HG03342 (cell line): Measurements from ENCODE around the gene FAM156B.
"Not testable (repeated sequence)": the region's sequence is repeated elsewhere in the genome, so short reads cannot be mapped to it uniquely, and the experiment has no call there.

Source experiments
- ATAC-seq: cut with Tn5 transposase; IDR thresholded peaks from one replicate; pipeline ENCODE4 v1.9.1; 2021; ENCODE audit warnings: mild to moderate bottlenecking, moderate library complexity; ENCODE audit not compliant: unreplicated experiment

FAM156B gene

GRCh38 chrX:52923781-52924241, 26.7 kb downstream of the FAM156B start:
- peak; percentile 37 for ATAC-seq

- not testable (repeated sequence) for ATAC-seq
Measured at GRCh38 chrX:52930214-52930613, 33.1 kb downstream of the FAM156B start.

GRCh38 chrX:52933213-52933612, 36.1 kb downstream of the FAM156B start:
- ATAC-seq: no peak

GRCh38 chrX:52933976-52934703, 37.0 kb downstream of the FAM156B start:
- ATAC-seq: peak; percentile 30

GRCh38 chrX:52934704-52935469, 37.8 kb downstream of the FAM156B start:
- ATAC-seq: peak; percentile 91

- not testable (repeated sequence) for ATAC-seq
Measured at GRCh38 chrX:52935470-52935784, 38.3 kb downstream of the FAM156B start.

- ATAC-seq: not testable (repeated sequence)
Measured at GRCh38 chrX:52940704-52941103, 43.6 kb downstream of the FAM156B start.

- not testable (repeated sequence) for ATAC-seq
Measured at GRCh38 chrX:52941728-52942127, 44.6 kb downstream of the FAM156B start.

GRCh38 chrX:52945838-52946494, 48.8 kb downstream of the FAM156B start:
- not testable (repeated sequence) for ATAC-seq

- not testable (repeated sequence) for ATAC-seq
Measured at GRCh38 chrX:52947501-52947900, 50.4 kb downstream of the FAM156B start.

GRCh38 chrX:52948265-52948664, 51.1 kb downstream of the FAM156B start:
- ATAC-seq: not testable (repeated sequence)

GRCh38 chrX:52949325-52949724, 52.2 kb downstream of the FAM156B start:
- not testable (repeated sequence) for ATAC-seq

- ATAC-seq: not testable (repeated sequence)
Measured at GRCh38 chrX:52949884-52950283, 52.8 kb downstream of the FAM156B start.
